GM23338 (cell line): ENCODE measurements around the gene RAD51B. TPM values are rescaled to one million over a fixed set of nuclear protein-coding genes. Genes with fewer than 3 reads are reported as not detected.

ENCODE experiments used
- ATAC-seq: fragments of 200-7000 bp; cut with Tn5 transposase; 3 replicates; pipeline ENCODE4 v1.9.1; 2020
- DNase-seq: peaks from one replicate; pipeline ENCODE4 v3.0.0-alpha.2; 2015; ENCODE audit warnings: low spot score
- H2AFZ ChIP-seq: fragments of 200-600 bp; sonication (generic); 2 replicates; pipeline ENCODE4 v1.8.0; 2016; ENCODE audit warnings: antibody characterized with exemption, mild to moderate bottlenecking, moderate library complexity
- H3F3A ChIP-seq: fragments of 200-600 bp; sonication (generic); replicated peaks from 2 replicates; pipeline ENCODE4 v1.8.0; 2017; ENCODE audit warnings: antibody characterized with exemption, mixed run types, low read depth
- H3K27ac ChIP-seq: fragments of 200-600 bp; sonication (generic); 2 replicates; pipeline ENCODE4 v1.6.1; 2016; ENCODE audit warnings: low read depth
- H3K27me3 ChIP-seq: fragments of 200-600 bp; sonication (generic); 2 replicates; pipeline ENCODE4 v1.8.0; 2016; ENCODE audit warnings: mild to moderate bottlenecking, mixed run types, moderate library complexity; ENCODE audit not compliant: insufficient read depth
- H3K36me3 ChIP-seq: fragments of 200-600 bp; sonication (generic); 2 replicates; pipeline ENCODE4 v1.8.0; 2016; ENCODE audit warnings: mild to moderate bottlenecking; ENCODE audit not compliant: insufficient read depth
- H3K4me1 ChIP-seq: fragments of 200-600 bp; sonication (generic); 2 replicates; pipeline ENCODE4 v1.8.0; 2016; ENCODE audit warnings: mild to moderate bottlenecking, moderate library complexity; ENCODE audit not compliant: insufficient read depth
- H3K4me2 ChIP-seq: fragments of 200-600 bp; sonication (generic); 2 replicates; pipeline ENCODE4 v1.7.1; 2017; ENCODE audit warnings: mixed run types
- H3K4me3 ChIP-seq: fragments of 200-600 bp; sonication (generic); 2 replicates; pipeline ENCODE4 v1.6.1; 2016; ENCODE audit warnings: mixed run types
- H3K79me2 ChIP-seq: fragments of 200-600 bp; sonication (generic); replicated peaks from 2 replicates; pipeline ENCODE4 v1.8.0; 2017; ENCODE audit warnings: mild to moderate bottlenecking; ENCODE audit not compliant: insufficient read depth
- H3K9me2 ChIP-seq: fragments of 200-600 bp; sonication (generic); 2 replicates; pipeline ENCODE4 v1.8.0; 2017; ENCODE audit not compliant: insufficient read depth
- H4K20me1 ChIP-seq: fragments of 200-600 bp; sonication (generic); replicated peaks from 2 replicates; pipeline ENCODE4 v1.8.0; 2017; ENCODE audit warnings: mild to moderate bottlenecking; ENCODE audit not compliant: insufficient read depth
- H3K27ac Mint-ChIP-seq: 2 replicates; pipeline ENCODE4 v1.8.0; 2020; ENCODE audit warnings: inconsistent platforms, mild to moderate bottlenecking, moderate library complexity, mixed read lengths
- H3K27me3 Mint-ChIP-seq: 3 replicates; pipeline ENCODE4 v1.8.0; 2022; ENCODE audit warnings: low read depth, mild to moderate bottlenecking, moderate library complexity, mixed read lengths, inconsistent platforms; ENCODE audit not compliant: insufficient read depth, poor library complexity
- H3K36me3 Mint-ChIP-seq: 3 replicates; pipeline ENCODE4 v1.8.0; 2021; ENCODE audit warnings: low read depth, mild to moderate bottlenecking, inconsistent platforms, moderate library complexity, mixed read lengths
- H3K4me1 Mint-ChIP-seq: 3 replicates; pipeline ENCODE4 v1.8.0; 2020; ENCODE audit warnings: mild to moderate bottlenecking, inconsistent platforms, mixed read lengths
- H3K4me3 Mint-ChIP-seq: 3 replicates; pipeline ENCODE4 v1.8.0; 2021; ENCODE audit warnings: moderate library complexity, mild to moderate bottlenecking, inconsistent platforms, mixed read lengths
- H3K9me3 Mint-ChIP-seq: 3 replicates; pipeline ENCODE4 v1.8.0; 2020; ENCODE audit warnings: moderate library complexity, mild to moderate bottlenecking, inconsistent platforms, mixed read lengths
- EZH2 ChIP-seq: fragments of 200-600 bp; sonication (generic); IDR thresholded peaks from one replicate; pipeline ENCODE4 v1.8.0; 2017; ENCODE audit warnings: antibody characterized with exemption, mild to moderate bottlenecking, low read depth; ENCODE audit not compliant: unreplicated experiment
- POLR2AphosphoS5 ChIP-seq: IDR thresholded peaks from 2 replicates; pipeline ENCODE4 v1.6.1; 2016; ENCODE audit warnings: antibody characterized with exemption, low read depth
- STAT1 ChIP-seq: IDR thresholded peaks from one replicate; pipeline ENCODE4 v1.6.1; 2016; ENCODE audit warnings: antibody characterized with exemption; ENCODE audit not compliant: unreplicated experiment
- ZNF331 ChIP-seq: fragments of 250-450 bp; sonication (Bioruptor Pico); IDR thresholded peaks from 2 replicates; pipeline ENCODE4 v1.5.0; 2020; ENCODE audit warnings: low read depth, mild to moderate bottlenecking, moderate library complexity
- polyA plus RNA-seq: library from polyadenylated mRNA; unstranded; fragments of >200 nt; fragmentation: Nextera tagmentation; extraction: Ambion mirVana; gene quantifications from 2 replicates; pipeline ENCODE4 v1.2.1, GENCODE V29; 2016
- total RNA-seq: library from RNA; depleted of rRNA; stranded (reverse); fragments of >200 nt; shearing (Covaris generic); gene quantifications from 2 replicates; pipeline ENCODE4 v1.2.3, GENCODE V29; 2014
- TF ChIP-seq, protein P1 (sequence below): fragments of 250-450 bp; sonication (Bioruptor Pico); IDR thresholded peaks from 2 replicates; pipeline ENCODE4 v1.5.0; 2020; ENCODE audit warnings: mild to moderate bottlenecking, moderate library complexity

Gene RAD51B
- total and polyA plus RNA-seq, 2 experiments from 2014 or later = 15.7 to 29.1 TPM

DNA sequence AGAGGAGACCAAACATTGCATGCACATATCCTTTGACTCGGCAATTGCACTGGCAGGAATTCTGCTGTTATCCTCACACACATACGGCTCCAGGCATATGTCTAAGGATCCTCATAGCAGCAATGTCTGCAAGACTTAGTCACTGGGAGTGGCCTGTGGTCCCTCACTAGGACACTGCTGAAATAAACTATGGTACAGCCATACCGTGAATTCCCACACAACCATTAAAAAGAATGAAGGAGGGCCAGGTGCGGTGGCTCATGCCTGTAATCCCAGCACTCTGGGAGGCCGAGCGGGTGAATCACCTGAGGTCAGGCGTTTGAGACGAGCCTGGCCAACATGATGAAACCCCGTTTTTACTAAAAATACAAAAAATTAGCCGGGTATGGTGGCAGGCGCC is 868.2 kb downstream of the RAD51B start:
- peaks cover 20% of the 10 kb centered on the region for H3K4me1 ChIP-seq

More for the DNA sequence above, 868.2 kb downstream of the RAD51B start:
- Histone ChIP-seq H3K4me2 (no peak overlapping the region), H3K4me3 (no peak overlapping the region), H3K27ac (no peak overlapping the region), H2AFZ (no peak overlapping the region), H3K79me2 (no peaks in the 10 kb centered on the region), H3K36me3 (no peaks in the 10 kb centered on the region), H4K20me1 (no peaks in the 10 kb centered on the region), H3F3A (no peaks in the 10 kb centered on the region), H3K9me2 (no peaks in the 10 kb centered on the region), H3K27me3 (no peaks in the 10 kb centered on the region)
- ATAC-seq (no peak), DNase-seq (no peak)
- H3K4me3 Mint-ChIP-seq = no peak overlapping the region
- TF ChIP-seq POLR2AphosphoS5 (no peak), ZNF331 (CRISPR knock-in tag) (no peak), STAT1 (no peak), EZH2 (no peak)
- TF ChIP-seq, protein P1, sequence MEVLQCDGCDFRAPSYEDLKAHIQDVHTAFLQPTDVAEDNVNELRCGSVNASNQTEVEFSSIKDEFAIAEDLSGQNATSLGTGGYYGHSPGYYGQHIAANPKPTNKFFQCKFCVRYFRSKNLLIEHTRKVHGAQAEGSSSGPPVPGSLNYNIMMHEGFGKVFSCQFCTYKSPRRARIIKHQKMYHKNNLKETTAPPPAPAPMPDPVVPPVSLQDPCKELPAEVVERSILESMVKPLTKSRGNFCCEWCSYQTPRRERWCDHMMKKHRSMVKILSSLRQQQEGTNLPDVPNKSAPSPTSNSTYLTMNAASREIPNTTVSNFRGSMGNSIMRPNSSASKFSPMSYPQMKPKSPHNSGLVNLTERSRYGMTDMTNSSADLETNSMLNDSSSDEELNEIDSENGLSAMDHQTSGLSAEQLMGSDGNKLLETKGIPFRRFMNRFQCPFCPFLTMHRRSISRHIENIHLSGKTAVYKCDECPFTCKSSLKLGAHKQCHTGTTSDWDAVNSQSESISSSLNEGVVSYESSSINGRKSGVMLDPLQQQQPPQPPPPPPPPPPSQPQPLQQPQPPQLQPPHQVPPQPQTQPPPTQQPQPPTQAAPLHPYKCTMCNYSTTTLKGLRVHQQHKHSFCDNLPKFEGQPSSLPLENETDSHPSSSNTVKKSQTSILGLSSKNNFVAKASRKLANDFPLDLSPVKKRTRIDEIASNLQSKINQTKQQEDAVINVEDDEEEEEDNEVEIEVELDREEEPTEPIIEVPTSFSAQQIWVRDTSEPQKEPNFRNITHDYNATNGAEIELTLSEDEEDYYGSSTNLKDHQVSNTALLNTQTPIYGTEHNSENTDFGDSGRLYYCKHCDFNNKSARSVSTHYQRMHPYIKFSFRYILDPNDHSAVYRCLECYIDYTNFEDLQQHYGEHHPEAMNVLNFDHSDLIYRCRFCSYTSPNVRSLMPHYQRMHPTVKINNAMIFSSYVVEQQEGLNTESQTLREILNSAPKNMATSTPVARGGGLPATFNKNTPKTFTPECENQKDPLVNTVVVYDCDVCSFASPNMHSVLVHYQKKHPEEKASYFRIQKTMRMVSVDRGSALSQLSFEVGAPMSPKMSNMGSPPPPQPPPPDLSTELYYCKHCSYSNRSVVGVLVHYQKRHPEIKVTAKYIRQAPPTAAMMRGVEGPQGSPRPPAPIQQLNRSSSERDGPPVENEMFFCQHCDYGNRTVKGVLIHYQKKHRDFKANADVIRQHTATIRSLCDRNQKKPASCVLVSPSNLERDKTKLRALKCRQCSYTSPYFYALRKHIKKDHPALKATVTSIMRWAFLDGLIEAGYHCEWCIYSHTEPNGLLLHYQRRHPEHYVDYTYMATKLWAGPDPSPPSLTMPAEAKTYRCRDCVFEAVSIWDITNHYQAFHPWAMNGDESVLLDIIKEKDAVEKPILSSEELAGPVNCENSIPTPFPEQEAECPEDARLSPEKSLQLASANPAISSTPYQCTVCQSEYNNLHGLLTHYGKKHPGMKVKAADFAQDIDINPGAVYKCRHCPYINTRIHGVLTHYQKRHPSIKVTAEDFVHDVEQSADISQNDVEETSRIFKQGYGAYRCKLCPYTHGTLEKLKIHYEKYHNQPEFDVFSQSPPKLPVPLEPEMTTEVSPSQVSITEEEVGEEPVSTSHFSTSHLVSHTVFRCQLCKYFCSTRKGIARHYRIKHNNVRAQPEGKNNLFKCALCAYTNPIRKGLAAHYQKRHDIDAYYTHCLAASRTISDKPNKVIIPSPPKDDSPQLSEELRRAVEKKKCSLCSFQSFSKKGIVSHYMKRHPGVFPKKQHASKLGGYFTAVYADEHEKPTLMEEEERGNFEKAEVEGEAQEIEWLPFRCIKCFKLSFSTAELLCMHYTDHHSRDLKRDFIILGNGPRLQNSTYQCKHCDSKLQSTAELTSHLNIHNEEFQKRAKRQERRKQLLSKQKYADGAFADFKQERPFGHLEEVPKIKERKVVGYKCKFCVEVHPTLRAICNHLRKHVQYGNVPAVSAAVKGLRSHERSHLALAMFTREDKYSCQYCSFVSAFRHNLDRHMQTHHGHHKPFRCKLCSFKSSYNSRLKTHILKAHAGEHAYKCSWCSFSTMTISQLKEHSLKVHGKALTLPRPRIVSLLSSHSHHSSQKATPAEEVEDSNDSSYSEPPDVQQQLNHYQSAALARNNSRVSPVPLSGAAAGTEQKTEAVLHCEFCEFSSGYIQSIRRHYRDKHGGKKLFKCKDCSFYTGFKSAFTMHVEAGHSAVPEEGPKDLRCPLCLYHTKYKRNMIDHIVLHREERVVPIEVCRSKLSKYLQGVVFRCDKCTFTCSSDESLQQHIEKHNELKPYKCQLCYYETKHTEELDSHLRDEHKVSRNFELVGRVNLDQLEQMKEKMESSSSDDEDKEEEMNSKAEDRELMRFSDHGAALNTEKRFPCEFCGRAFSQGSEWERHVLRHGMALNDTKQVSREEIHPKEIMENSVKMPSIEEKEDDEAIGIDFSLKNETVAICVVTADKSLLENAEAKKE = no peak
- peaks cover 47% of the 10 kb centered on the region for H3K4me1 Mint-ChIP-seq
- no peak overlapping the region for H3K27ac Mint-ChIP-seq
- H3K27me3 Mint-ChIP-seq = peaks cover 26% of the 10 kb centered on the region
- peaks cover 6% of the 10 kb centered on the region; the same call in 2 of the 3 replicates for H3K36me3 Mint-ChIP-seq
- peaks cover 5% of the 10 kb centered on the region; the same call in 2 of the 3 replicates for H3K9me3 Mint-ChIP-seq
